Measurements from ENCODE around the gene NT5DC2.

GRCh38 chr3:52554026-52554755, 20.5 kb upstream of the NT5DC2 start:
- TF ChIP-seq, protein P1, sequence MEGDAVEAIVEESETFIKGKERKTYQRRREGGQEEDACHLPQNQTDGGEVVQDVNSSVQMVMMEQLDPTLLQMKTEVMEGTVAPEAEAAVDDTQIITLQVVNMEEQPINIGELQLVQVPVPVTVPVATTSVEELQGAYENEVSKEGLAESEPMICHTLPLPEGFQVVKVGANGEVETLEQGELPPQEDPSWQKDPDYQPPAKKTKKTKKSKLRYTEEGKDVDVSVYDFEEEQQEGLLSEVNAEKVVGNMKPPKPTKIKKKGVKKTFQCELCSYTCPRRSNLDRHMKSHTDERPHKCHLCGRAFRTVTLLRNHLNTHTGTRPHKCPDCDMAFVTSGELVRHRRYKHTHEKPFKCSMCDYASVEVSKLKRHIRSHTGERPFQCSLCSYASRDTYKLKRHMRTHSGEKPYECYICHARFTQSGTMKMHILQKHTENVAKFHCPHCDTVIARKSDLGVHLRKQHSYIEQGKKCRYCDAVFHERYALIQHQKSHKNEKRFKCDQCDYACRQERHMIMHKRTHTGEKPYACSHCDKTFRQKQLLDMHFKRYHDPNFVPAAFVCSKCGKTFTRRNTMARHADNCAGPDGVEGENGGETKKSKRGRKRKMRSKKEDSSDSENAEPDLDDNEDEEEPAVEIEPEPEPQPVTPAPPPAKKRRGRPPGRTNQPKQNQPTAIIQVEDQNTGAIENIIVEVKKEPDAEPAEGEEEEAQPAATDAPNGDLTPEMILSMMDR (IDR thresholded peaks at IDR 0.05; ENCODE audit: low read depth, low read length) = no peak
- TF ChIP-seq POLR2A (IDR thresholded peaks at IDR 0.05; ENCODE audit: extremely low read depth, insufficient read length) = no peak
